Left cardiac atrium (tissue), 4 donors: ENCODE measurements around the gene IMMP2L. TPM values are rescaled to one million over a fixed set of nuclear protein-coding genes. Genes with fewer than 3 reads are reported as not detected.
A peak's percentile ranks its signal among the peaks of the same experiment; 100 is the strongest.

Experiments
- ATAC-seq, 2 donors: fragments of 200-7000 bp; cut with Tn5 transposase; one replicate each; pipeline ENCODE4 v1.9.1; 2020; ENCODE audit warnings: mild to moderate bottlenecking in 2 of 2, moderate library complexity in 2 of 2
- DNase-seq: peaks from one replicate; pipeline ENCODE4 v3.0.0-alpha.2; 2020
- intact Hi-C, 2 donors: fragments of 100-400 bp; cut with DNase I; formaldehyde crosslinking; loops; one replicate each; pipeline versions ENCODE4 v1.14.1 to v1.15.1; 2022 to 2023
- total RNA-seq, 2 donors: library from RNA; stranded (reverse); fragmentation: NEBNext Ultra II Directional; extraction: Animal tissue kit (Norgen Biotek cat#: 25700); gene quantifications; one replicate each; pipeline ENCODE4 v1.2.1, GENCODE V29; 2021
- donor health status: DM: no; HTN: yes; CAD: no.
- donor health status: DM: no; HTN: yes; CAD: no; lungs with severe emphysema.
- donor health status: DM: yes; HTN: yes; CAD: no.
- donor health status: Dilated cardiomyopathy.

The IMMP2L gene
- total RNA-seq, 2 donors from 2014 or later: 9.9 to 11.6 TPM

DNA sequence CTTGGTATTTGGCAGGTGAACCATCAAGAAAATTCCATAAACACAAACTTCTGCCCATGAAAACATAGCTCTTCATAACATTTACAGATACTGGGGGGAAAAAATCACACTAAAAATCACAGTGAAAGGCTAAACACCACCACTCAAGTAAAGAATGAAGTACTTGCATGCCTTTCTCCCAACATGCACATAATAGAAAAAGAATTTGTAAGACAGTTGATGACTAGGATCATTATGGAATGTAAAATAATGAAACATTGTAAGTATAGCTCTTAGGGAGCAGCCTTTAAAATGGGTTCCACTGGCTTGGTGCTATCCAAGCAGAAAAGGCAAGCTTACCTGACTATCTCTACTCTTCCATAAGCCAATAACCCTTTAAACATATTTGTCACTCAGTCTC is 771.3 kb downstream of the IMMP2L start:
- no peak for DNase-seq
- intact Hi-C loops: no loop called here
- no peak for ATAC-seq

DNA sequence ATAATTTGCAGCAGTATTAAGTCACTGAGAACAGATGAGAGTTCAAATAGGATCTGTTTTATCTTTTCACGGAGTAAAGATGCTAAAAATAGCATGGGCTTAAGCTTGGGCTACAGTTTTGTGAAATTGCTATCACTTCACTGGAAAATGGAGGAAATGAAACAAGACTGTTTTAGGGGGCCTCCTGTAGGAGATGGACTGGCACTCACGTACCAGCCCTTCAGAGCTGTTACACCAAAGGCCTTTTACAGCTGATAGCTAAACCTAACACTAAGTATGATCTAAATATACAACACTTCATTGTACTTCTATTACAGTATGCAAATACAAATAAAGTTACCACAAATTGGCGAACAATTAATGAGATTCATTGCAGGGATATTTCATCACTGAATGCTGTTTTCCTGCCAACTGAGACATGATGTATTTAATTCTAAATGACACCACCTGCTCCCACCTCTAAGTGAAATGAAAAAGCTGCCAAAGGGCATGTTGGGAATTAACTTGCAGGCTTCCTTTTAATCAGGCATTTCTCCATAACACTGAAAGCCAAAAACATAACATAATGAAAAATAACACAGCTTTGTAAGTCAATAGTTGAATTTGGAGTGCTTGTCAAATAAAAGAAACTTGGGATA is 775.8 kb downstream of the IMMP2L start:
- ATAC-seq: no peak
- intact Hi-C loops: no loop called here
- no peak for DNase-seq

DNA sequence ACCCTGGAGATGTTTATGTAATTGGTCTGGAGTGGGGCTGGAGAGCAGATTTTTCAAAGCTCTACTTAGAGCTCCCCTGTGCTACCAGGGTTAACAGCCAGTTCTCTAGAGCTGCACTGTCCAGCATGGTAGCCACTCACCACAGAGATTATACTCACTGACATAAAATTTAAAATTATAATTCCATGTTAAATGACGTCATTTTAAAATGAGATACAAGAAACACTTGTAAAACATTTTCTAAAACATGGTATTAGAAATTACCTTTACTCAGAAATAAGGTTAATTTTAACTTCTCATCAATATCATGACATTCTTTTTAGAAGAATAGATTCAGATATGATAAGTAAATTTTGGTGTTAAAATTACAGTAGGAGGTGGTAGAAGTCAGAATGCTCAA is 777.5 kb downstream of the IMMP2L start:
- intact Hi-C loops: no loop called here

DNA sequence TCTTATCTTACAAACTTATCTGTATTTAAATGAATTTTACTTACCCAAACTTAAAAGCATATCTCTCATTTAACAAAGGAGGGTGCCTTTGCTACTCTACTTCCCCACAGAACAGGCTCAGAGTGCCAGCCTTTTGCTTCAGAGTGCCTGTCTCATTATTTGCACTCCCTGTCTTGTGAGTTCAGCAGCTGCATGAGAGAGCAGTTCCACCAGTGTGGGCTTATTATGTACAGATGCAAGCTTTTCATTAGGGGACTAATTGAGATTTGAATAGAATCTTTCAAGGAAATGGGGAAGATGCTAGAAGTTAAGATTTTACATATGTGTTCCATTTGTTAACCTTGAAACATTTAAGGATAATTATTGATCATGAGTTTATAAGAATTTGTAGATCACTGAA is 781.6 kb downstream of the IMMP2L start:
- ATAC-seq (no peak), DNase-seq (no peak)
- intact Hi-C loops: no loop called here

More for the DNA sequence above, 777.5 kb downstream of the IMMP2L start:
- ATAC-seq (no peak), DNase-seq (no peak)

DNA sequence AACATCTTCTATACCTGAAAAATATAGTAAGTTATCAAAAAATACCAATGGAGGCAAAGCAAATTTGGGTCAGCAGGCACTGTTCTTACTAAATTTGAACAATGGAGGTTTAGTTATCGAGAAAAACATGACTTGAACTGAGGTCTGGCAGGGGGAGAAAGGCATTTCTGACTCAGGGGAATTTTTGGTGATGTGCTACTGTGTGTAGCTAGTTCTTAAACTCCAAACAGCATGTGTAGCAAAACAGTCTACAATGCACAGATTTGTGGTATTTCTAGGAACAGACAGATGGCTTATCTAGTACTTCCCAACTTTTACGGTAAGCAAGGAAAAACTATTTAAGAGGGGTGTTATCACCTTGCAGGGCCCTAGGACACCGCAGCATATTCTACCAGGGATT is 783.0 kb downstream of the IMMP2L start:
- ATAC-seq: no peak
- intact Hi-C loops: no loop called here
- DNase-seq: no peak

DNA sequence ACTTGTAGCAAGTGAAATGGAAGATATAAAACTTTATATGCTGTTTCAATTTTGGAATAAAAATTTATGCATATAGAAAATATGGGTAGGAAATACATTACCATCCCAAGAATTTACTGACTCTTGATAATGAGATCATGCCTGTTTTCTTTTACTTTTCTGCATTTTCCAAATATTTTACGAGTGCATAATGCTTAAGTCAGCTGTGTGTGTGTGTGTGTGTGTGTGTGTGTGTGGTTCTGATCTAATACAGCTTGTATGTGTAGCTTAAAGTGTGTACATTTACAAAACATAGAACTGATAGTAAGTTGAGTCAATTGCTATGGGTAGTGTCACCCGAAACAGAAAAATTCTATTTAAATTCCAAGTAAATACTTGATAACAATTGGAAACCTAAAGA is 787.2 kb downstream of the IMMP2L start:
- ATAC-seq: no peak
- DNase-seq: no peak
- intact Hi-C loops: no loop called here

DNA sequence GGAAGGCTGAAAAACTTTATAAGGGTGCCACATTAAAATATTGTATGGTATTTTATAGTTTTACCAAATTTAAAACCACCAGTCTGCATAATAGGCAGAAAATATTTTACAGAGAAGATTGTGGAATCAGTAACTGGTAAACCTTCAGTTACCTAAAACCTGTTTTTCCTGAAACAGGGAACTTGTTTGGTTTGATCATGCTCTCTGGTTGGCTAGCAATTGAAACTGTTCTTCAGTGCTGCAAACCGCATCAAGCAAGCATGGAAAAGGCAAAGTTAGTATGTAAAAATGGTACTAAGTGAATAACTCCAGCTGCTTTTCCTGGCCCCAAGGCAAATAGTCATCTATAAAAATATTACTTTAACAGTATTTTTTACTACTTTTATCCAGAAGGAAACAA is 788.2 kb downstream of the IMMP2L start:
- intact Hi-C loops: no loop called here
- no peak for ATAC-seq
- DNase-seq: no peak

DNA sequence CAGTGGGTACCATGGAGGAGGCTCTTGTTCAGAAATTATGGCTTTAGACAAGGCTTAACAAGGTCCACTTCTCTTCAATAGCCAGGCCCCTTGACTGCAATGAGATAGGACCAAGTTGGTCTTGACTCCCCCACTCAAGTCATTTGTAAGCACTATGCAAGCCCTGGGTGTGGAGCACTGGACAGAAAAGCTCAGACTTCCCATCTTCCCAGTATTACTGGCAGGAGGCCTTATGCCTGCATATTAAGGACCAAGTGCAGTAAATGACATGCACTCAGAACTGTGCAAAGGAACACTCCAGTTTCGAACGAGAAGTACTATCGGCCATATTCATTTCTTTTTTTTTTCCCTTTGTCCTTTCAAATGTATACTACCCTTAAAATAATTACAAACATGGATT is 789.7 kb downstream of the IMMP2L start:
- intact Hi-C loops: no loop called here
- ATAC-seq (no peak), DNase-seq (no peak)

DNA sequence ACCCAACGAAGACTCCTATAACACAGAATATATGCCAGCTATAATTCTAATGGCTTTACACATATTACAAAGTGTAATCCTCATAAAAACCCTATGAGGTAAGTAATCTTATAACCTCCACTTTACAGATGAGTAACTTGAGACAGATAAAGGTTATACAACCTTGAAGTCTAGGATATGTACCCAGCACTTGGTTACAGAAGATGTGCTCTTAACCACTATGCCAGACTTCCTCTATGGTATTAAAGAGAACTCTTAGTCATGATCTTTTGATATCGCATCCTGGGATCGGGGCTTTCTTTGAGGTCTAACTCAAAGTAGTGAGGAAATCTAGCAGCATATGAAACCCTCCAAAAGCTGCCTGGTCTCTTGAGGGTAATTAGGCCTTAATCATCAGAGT is 790.6 kb downstream of the IMMP2L start:
- intact Hi-C loops: no loop called here
- no peak for DNase-seq
- ATAC-seq: no peak

DNA sequence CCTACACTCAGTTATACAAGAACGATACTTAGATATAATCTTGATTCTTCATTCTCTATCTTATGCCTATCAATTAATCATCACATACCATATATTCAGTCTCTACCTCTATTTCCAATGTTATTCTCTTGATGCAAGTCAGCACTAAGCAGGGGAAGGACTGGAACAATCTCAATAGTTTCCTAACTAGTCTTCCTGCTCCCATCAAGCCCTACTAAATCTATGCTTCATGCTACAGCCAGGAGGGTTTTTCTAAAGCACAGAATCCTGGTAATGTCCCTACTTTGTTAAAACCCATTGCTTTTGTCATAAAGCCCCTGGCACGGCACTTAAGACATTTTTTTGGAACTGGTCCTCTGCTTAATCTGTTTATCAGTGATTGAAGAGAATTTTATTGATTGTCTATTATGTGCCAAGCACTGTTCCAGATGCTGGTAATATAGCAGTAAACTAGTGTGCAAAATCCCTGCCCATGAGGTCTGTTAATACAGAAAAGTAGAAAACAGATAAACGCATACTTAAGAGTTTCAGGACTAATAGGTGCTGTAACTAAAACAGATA is 794.7 kb downstream of the IMMP2L start:
- DNase-seq (no peak), ATAC-seq (no peak)
- intact Hi-C loops: no loop called here

DNA sequence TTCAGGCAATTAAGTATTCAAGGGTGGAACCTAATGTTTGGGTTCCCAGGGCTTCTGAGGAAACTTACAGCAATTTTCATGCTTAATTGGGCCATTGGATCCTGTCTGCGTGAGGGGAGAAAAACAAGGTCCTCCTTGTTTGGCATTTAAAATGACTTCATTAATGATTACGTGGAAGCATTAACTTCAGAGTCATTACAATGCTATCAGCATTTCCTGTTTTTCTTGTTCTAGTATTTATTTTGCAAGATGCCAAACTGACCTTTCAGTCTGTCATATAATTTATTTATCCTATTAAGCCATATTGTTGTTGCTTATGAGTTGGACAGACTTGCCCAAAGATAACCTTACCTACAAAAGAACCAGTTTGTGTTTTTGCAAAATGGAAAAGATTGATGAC is 795.4 kb downstream of the IMMP2L start:
- ATAC-seq: no peak
- no peak for DNase-seq
- intact Hi-C loops: no loop called here

DNA sequence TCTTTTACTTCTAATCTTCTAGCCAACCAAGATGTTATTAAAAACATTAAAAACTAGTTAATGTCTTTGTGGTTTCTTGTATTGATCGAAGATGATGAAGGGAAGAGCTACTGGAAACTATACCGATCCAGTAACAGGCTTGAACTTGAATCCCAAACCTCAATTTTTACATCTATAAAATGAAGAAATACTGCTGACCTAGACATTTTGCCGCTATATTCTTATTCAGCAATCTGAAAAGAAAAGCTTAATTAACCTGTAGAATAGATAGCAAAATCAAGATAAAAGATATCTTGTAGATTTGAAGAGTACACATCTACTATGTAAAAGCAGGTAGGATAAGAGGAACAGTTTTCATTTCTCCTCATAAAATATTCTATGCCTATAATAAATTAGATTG is 797.4 kb downstream of the IMMP2L start:
- ATAC-seq (no peak), DNase-seq (no peak)
- intact Hi-C loops: no loop called here

DNA sequence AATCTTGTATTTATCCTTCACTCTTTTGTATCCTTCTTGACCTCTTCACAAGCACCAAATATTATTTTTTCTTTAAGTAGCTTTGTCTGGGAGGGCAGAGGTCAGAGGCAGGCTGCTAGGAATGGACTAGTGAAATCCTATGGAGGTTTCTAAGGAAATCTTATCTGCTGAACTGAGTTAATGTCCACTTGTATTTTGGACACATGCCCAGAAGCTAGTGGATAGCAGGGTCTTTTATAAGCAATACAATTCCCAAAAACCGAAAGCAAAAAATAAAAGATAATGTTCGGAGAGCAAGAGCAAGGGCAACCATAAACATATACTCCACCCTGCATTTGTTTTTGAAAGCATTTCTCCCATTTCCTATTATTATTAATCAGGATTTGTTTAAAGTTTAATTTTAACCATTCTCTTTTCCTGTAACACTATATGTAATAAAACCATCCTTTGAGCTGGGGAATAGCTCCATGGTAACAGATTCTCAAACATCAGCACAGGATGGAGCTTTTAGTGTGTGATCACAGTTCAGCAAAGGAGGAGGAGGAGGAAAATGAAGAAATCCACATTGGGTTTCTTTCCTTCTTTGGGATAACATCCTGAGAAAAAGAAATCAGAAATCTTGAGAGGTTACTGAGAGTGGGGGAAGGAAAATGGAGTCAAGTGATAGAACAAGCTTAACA is 799.6 kb downstream of the IMMP2L start:
- intact Hi-C loops: no loop called here
- DNase-seq: no peak

DNA sequence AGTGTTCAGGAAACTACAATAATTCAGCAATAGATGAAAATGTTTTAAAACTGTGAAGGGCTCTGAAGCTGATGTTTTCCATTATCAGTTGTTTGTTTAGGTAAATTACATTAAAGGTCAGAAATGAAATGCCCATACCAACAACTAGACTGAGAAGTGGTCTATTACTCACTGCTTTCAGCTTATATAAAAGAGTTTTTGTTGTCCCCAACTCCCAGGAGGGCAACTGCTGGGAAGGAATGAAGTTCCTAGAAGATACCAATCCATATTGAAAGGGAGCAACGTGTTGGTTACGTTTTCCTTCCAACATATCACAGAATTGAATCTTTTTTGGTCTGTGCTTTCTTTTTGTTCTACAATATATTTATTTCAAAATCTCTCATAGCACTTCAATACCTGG is 802.0 kb downstream of the IMMP2L start:
- intact Hi-C loops: no loop called here
- ATAC-seq (no peak), DNase-seq (no peak)

More for the DNA sequence above, 799.6 kb downstream of the IMMP2L start:
- no peak for ATAC-seq

DNA sequence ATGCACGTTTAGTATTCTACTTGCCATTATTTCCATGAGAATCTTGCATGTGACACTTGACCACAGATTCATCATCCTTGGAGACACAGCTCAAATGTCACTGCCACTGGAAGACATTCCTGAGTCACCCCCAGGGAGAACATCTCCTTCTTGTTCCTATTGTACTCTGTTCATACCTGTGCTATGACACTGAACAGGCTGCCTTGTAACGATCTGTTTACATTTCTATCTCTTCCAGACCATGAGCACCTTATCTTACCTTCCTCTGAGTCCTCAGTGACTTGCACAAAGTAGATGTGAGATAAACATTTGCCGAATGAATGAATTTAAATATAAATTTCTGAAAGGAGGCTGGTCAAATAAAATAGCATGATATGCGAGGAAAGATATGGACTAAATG is 803.2 kb downstream of the IMMP2L start:
- DNase-seq (no peak), ATAC-seq (no peak)
- intact Hi-C loops: no loop called here

DNA sequence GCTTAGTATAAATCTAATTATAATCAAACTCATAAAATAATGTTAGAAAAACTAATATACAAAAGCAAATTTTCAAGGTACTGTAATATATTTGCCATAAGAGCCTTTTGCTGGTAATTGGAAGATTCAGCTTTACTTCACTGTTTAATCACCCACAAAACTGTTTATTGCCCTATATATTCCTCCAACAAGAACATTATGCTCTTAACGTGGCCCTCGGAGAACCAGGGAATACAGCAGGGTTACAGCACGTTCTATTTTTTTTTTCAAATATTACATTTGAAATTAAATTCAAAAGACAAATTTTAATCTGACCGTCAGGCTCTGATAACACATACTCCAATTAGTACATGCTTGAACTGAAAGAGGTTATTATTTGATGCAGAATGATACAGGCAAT is 807.6 kb downstream of the IMMP2L start:
- ATAC-seq (no peak), DNase-seq (no peak)
- intact Hi-C loops: no loop called here

DNA sequence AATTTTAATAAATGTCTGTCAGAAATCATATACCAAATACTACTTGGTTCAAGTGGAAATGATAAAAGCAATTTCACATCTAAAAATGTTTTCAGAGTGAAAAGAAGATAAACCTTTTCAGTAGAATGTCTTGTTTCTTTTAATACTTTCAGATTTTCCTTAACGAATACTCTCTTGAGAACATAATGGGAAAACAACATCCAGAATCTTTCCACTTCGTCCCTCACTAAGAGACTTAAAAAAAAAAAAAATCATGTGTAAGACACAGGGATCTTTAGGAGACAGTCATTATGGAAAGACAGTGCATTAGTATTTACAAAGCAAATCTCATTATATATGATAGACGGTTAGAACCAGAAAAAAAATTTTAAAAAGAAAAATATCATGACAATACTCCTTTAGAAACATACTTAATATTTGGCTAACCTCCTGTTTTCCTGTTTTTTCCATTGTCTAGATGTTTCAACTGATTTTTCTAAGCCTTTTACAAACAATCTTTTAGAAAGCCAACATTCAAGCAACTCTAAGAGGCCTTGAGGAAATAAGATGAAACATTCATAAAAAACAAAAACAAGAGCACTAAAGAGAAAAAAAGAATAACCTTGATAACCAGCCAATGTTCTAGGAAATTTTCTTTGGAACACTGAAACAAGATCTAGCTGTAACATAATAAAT is 811.2 kb downstream of the IMMP2L start:
- intact Hi-C loops: no loop called here
- no peak for ATAC-seq
- no peak for DNase-seq

DNA sequence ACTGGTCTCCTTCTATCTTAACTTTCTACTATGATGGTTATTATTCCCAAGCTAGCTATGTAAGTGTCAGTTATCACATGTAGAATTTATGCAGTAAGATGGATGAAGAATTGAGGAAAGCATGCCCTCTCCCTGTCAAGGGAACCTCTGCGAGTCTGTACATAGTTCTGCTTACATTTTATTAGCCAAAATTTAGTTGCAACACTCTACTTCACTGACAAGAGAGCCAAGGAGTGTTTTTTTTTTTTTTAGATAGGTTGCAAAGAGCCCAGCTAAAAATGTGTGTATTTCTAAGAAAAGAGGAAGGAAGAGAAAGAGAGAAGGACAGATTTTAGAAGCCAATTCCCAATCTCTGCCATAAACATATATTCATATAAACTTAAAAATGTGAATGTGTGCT is 829.1 kb downstream of the IMMP2L start:
- intact Hi-C loops: no loop called here
- DNase-seq (no peak), ATAC-seq (peak in 1 of 2 donors; percentile 73)

DNA sequence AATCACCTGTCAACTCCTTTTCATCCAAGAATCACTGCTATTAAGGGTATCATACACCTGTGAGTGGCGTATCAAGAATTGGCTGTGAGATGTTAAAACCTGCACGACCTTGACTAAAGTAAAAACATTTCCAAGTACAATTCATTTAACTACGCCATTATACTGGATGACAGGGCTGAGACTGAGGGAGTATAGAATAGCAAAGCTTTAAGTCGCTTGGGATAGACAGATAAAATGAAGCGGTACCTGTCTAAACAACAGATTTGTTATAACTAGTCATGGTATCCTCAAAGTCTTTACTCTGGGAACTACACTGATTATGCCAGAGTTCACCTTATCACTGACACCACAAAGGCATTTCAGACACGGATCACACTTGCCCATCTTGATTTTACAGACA is 837.5 kb downstream of the IMMP2L start:
- DNase-seq: no peak
- ATAC-seq: no peak
- intact Hi-C loops: no loop called here

DNA sequence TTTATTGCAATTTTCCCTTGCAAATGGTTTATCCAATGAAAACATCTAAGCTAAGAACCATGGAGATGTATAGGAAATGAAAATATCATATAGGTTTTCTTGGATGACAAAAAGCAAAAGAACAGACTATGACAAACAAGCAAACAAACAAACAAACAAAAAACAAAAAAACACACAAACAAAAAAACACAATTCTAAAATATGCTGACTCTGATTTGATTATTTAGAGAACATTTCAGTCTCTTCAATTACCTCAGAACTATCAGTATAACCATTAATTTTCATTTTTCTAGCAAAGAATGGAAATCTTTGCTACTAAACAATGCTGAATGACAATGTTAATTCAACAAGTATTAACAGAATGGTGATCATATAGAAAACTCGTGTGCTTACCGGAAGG is 840.9 kb downstream of the IMMP2L start:
- intact Hi-C loops: no loop called here
- DNase-seq (no peak), ATAC-seq (no peak)

DNA sequence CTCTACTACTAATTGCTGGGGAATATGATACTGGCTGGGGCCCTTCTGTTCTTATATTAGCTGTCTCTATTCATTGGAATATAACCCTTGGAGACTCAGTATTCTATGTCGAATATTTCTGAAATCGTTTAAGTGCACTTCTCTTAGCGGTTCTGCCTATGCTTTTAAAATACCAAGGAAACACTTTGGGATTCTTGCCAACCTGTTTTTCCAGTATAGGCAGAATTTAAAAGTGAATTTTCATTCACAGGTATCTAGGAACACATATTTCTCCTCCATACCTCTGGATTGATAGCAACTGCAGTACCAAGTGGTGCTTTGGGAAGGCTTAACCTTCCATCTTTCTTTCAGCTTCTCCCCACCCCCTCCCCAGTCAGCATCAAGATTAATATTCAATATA is 841.7 kb downstream of the IMMP2L start:
- intact Hi-C loops: no loop called here
- ATAC-seq (no peak), DNase-seq (no peak)
